Right lobe of liver (tissue), 6 donors: ENCODE results near the gene SUMO1. TPM values are rescaled to one million over a fixed set of nuclear protein-coding genes. Genes with fewer than 3 reads are reported as not detected.

Experiments used
- ATAC-seq, 4 donors: fragments of 200-7000 bp; cut with Tn5 transposase; one replicate each; pipeline ENCODE4 v1.9.1; 2020; ENCODE audit warnings: mild to moderate bottlenecking in 4 of 4, moderate library complexity in 4 of 4
- DNase-seq, 3 donors: peaks; one replicate each; pipeline ENCODE4 v3.0.0-alpha.2; 2020
- H3K27ac ChIP-seq, 3 donors: fragments of 200-600 bp; one replicate each; pipeline ENCODE4 v1.8.0; 2022
- H3K27me3 ChIP-seq, 2 donors: fragments of 200-600 bp; one replicate each; pipeline ENCODE4 v1.8.0; 2022
- H3K36me3 ChIP-seq, 4 donors: fragments of 200-600 bp; sonication (generic) in 1 of 4; one replicate each; pipeline versions ENCODE4 v1.5.1 to v1.8.0; 2017 to 2022; ENCODE audit warnings: control low read depth in 1 of 4
- H3K4me1 ChIP-seq, 4 donors: fragments of 200-600 bp; sonication (generic) in 1 of 4; one replicate each; pipeline versions ENCODE4 v1.5.1 to v1.8.0; 2017 to 2022; ENCODE audit warnings: control low read depth in 1 of 4
- H3K4me3 ChIP-seq, 3 donors: fragments of 200-600 bp; one replicate each; pipeline ENCODE4 v1.8.0; 2022
- H3K9me3 ChIP-seq, 4 donors: fragments of 200-600 bp; sonication (generic) in 1 of 4; one replicate each; pipeline versions ENCODE4 v1.5.1 to v1.8.0; 2017 to 2022; ENCODE audit warnings: control low read depth in 1 of 4
- CTCF ChIP-seq, 4 donors: fragments of 200-600 bp in 3 of 4; fragments of 450-650 bp in 1 of 4; IDR thresholded peaks; one replicate each; pipeline versions ENCODE4 v1.5.1 to v1.8.0; 2016 to 2022; ENCODE audit warnings: antibody characterized with exemption in 4 of 4, mild to moderate bottlenecking in 2 of 4
- POLR2A ChIP-seq: fragments of 450-650 bp; IDR thresholded peaks from one replicate; pipeline ENCODE4 v1.6.1; 2017; ENCODE audit warnings: antibody characterized with exemption, mild to moderate bottlenecking
- WGBS: methylation state at CpG from one replicate; pipeline ENCODE4 v1.1.6; 2018; ENCODE audit warnings: low coverage, low lambda C conversion rate; ENCODE audit not compliant: insufficient coverage; ENCODE audit errors: missing lambda C conversion rate; 5-methylcytosine and 5-hydroxymethylcytosine counted together
- intact Hi-C, 2 donors: fragments of 100-400 bp; cut with DNase I; formaldehyde crosslinking; loops; one replicate each; pipeline versions ENCODE4 v1.11.2 to v1.14.1; 2022
- small RNA-seq, 2 experiments: library from RNA; depleted of rRNA; stranded (forward); fragments of <200 nt; gene quantifications; one replicate each; pipeline ENCODE3, GENCODE V24; 2016
- total RNA-seq, 6 experiments: library from RNA; depleted of rRNA in 2 of 6; stranded (reverse); fragments of >200 nt in 2 of 6; fragmentation: NEBNext Ultra II Directional in 3 of 6; extraction: Animal tissue kit (Norgen Biotek cat#: 25700) in 3 of 6; gene quantifications; one replicate each; pipeline versions ENCODE4 v1.1.0 to v1.2.4, GENCODE V29; 2016 to 2023
- donor health status: DM: no; HTN: yes; CAD: no.
- donor health status: DM: no; HTN: no; CAD: no.
- donor health status: DM: no; HTN: no; CAD: no.
- donor health status: DM: no; HTN: yes; CAD: no.
- donor health status: DM: no; HTN: yes; CAD: no.

The SUMO1 gene
- total RNA-seq, 6 experiments from 2014 or later = 43.3 to 70.8 (median 55.0) TPM

GRCh38 chr2:202158796-202159195 lies 79.6 kb downstream of the SUMO1 start:
- ATAC-seq (no peak), DNase-seq (no peak)
- intact Hi-C loops = no loop called here
- Histone ChIP-seq H3K4me1 (no peaks in the 10 kb centered on the region), H3K27me3 (no peaks in the 10 kb centered on the region), H3K36me3 (no peaks in the 10 kb centered on the region), H3K4me3 (no peak overlapping the region), H3K27ac (no peak overlapping the region), H3K9me3 (no peaks in the 10 kb centered on the region)
- TF ChIP-seq POLR2A = no peak
- TF ChIP-seq CTCF (IDR thresholded peaks at IDR 0.05) = no peak
- WGBS = 61% methylated on average over 4 of the region's 5 CpGs

- intact Hi-C loops = no loop called here
- Histone ChIP-seq H3K27ac (no peak overlapping the region), H3K36me3 (no peaks in the 10 kb centered on the region), H3K9me3 (no peaks in the 10 kb centered on the region), H3K27me3 (no peaks in the 10 kb centered on the region), H3K4me3 (no peak overlapping the region), H3K4me1 (no peaks in the 10 kb centered on the region)
- ATAC-seq (no peak), DNase-seq (no peak)
- 58% methylated on average over 4 of the region's 4 CpGs for WGBS
- TF ChIP-seq POLR2A (no peak), CTCF (IDR thresholded peaks at IDR 0.05) (no peak)
These were observed 81.0 kb downstream of the SUMO1 start for GRCh38 chr2:202157211-202157990.

Small RNA genes lying within 50 kb of the gene (small RNA-seq; reads per million reads assigned to genes)
- gene AC079354.2 (0 reads per million in 2 experiments), gene RF00575 (0 reads per million in 2 experiments), gene SNORD70 (295 to 306 reads per million in 2 experiments)

Other genes starting within 250 kb of the SUMO1 start
- gene FZD7, start 204.7 kb downstream of the SUMO1 start, total RNA-seq = 1 to 10 TPM in 2 of 6 experiments, under 1 TPM in 4; 0.48 to 1.4 (median 0.65) TPM
- gene KIAA2012, start 165.3 kb downstream of the SUMO1 start, total RNA-seq = under 1 TPM; 0.11 to 0.56 (median 0.43) TPM
- 10 to 100 TPM; 16.4 to 37.8 (median 28.4) TPM for gene NOP58, start 27.2 kb upstream of the SUMO1 start, total RNA-seq
- gene BMPR2, start 137.7 kb upstream of the SUMO1 start, total RNA-seq = 10 to 100 TPM; 14.6 to 25.2 (median 18.7) TPM